Endothelial cell (in vitro differentiated cells): ENCODE data around the gene OSCP1. TPM values are rescaled to one million over a fixed set of nuclear protein-coding genes. Genes with fewer than 3 reads are reported as not detected.

ENCODE experiments used
- DNase-seq: peaks from one replicate; pipeline ENCODE4 v3.0.0; 2021; ENCODE audit warnings: low spot score
- H3K27ac Mint-ChIP-seq: one replicate; pipeline ENCODE4 v1.8.0; 2021; ENCODE audit warnings: mixed read lengths, inconsistent platforms; ENCODE audit not compliant: unreplicated experiment
- H3K27me3 Mint-ChIP-seq: one replicate; pipeline ENCODE4 v1.8.0; 2021; ENCODE audit warnings: mild to moderate bottlenecking, moderate library complexity, mixed read lengths, inconsistent platforms; ENCODE audit not compliant: unreplicated experiment
- H3K36me3 Mint-ChIP-seq: one replicate; pipeline ENCODE4 v1.8.0; 2021; ENCODE audit warnings: mild to moderate bottlenecking, low read depth, mixed read lengths, inconsistent platforms; ENCODE audit not compliant: unreplicated experiment
- H3K4me1 Mint-ChIP-seq: one replicate; pipeline ENCODE4 v1.8.0; 2021; ENCODE audit warnings: mild to moderate bottlenecking, mixed read lengths, inconsistent platforms; ENCODE audit not compliant: unreplicated experiment
- H3K4me3 Mint-ChIP-seq: one replicate; pipeline ENCODE4 v1.8.0; 2021; ENCODE audit warnings: mild to moderate bottlenecking, mixed read lengths, inconsistent platforms; ENCODE audit not compliant: unreplicated experiment
- H3K9me3 Mint-ChIP-seq: one replicate; pipeline ENCODE4 v1.8.0; 2021; ENCODE audit warnings: mixed read lengths, inconsistent platforms; ENCODE audit not compliant: unreplicated experiment
- total RNA-seq: library from RNA; stranded (reverse); fragmentation: NEBNext Ultra II Directional; extraction: Animal tissue kit (Norgen Biotek cat#: 25700); gene quantifications from one replicate; pipeline ENCODE4 v1.2.1, GENCODE V29; 2021; ENCODE audit not compliant: unreplicated experiment
- TF ChIP-seq, protein P1 (sequence below): fragments of 200-600 bp; sonication (generic); IDR thresholded peaks from one replicate; pipeline ENCODE4 v1.5.0; 2021; ENCODE audit warnings: antibody characterized with exemption; ENCODE audit not compliant: unreplicated experiment

Gene OSCP1
- total RNA-seq, 1 donor from 2014 or later, result 5.1 TPM

DNA sequence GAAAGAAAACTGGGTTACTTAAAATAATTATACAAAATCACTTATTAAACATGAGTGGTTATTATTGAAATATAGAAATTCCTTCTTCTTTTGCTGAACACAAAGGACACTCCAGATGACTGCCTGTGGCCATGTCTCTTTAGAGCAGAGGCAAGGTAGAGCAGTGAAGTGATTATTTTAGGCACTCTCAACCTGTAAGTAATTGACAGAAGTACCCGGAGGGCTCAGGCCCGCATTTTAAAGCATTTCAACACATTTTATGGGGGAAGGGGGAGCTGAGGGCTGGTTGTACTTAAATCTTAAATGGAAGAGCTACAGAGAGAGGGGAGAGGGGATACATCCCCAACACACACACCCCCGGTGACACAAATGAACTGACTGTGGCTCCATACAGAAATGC lies 10.2 kb downstream of the OSCP1 start:
- no peaks in the 10 kb centered on the region for H3K9me3 Mint-ChIP-seq
- H3K27ac Mint-ChIP-seq, result no peak overlapping the region
- no peaks in the 10 kb centered on the region for H3K27me3 Mint-ChIP-seq
- H3K4me3 Mint-ChIP-seq, result no peak overlapping the region
- DNase-seq, result no peak
- H3K4me1 Mint-ChIP-seq, result no peaks in the 10 kb centered on the region
- peaks cover 6% of the 10 kb centered on the region for H3K36me3 Mint-ChIP-seq
- TF ChIP-seq, protein P1, sequence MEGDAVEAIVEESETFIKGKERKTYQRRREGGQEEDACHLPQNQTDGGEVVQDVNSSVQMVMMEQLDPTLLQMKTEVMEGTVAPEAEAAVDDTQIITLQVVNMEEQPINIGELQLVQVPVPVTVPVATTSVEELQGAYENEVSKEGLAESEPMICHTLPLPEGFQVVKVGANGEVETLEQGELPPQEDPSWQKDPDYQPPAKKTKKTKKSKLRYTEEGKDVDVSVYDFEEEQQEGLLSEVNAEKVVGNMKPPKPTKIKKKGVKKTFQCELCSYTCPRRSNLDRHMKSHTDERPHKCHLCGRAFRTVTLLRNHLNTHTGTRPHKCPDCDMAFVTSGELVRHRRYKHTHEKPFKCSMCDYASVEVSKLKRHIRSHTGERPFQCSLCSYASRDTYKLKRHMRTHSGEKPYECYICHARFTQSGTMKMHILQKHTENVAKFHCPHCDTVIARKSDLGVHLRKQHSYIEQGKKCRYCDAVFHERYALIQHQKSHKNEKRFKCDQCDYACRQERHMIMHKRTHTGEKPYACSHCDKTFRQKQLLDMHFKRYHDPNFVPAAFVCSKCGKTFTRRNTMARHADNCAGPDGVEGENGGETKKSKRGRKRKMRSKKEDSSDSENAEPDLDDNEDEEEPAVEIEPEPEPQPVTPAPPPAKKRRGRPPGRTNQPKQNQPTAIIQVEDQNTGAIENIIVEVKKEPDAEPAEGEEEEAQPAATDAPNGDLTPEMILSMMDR, result no peak

DNA sequence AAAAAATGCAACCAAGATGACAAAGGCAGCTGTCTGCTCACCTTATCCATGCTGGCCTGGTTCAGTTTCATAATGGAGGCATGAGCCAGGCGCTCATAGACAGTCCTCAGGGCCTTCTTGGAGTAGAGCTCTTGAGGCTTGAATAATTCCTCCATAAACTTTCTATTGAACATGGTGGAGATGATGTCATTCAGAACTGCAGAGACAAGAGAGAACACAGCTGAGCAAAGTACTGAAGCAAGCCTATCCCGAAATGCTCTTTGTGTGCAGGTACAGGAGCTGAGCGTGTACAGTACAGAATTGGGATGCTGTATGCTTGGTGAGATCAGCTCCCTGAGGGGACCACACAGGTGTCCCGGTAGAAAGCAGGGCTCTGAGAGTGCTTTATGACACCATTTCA lies 11.5 kb downstream of the OSCP1 start:
- peaks cover 2% of the 10 kb centered on the region for H3K27me3 Mint-ChIP-seq
- H3K4me3 Mint-ChIP-seq, result no peak overlapping the region
- no peak overlapping the region for H3K27ac Mint-ChIP-seq
- peaks cover 9% of the 10 kb centered on the region for H3K36me3 Mint-ChIP-seq
- no peak for DNase-seq
- TF ChIP-seq, protein P1, result no peak
- no peaks in the 10 kb centered on the region for H3K9me3 Mint-ChIP-seq
- no peaks in the 10 kb centered on the region for H3K4me1 Mint-ChIP-seq

DNA sequence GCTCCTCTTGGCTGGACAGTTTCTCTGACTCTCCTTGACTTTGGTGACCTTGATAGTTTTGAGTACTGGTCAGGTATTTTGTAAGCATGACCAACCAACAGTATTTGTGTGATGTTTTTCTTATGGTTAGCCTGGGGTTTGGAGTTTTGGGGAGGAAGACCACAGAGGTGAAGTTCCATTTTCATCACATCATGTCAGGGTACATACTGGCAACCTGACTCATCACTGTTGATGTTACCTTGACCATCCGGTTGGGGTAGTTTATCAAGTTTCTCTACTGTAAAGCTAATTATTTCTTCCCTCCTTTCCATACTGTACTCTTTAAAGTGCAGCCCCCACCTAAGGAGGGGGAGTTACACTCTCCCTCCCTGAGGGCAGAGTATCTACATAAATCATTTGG lies 13.4 kb downstream of the OSCP1 start:
- H3K9me3 Mint-ChIP-seq, result no peaks in the 10 kb centered on the region
- peaks cover 3% of the 10 kb centered on the region for H3K27me3 Mint-ChIP-seq
- DNase-seq, result no peak
- TF ChIP-seq, protein P1, result no peak
- no peak overlapping the region for H3K27ac Mint-ChIP-seq
- H3K36me3 Mint-ChIP-seq, result peaks cover 12% of the 10 kb centered on the region
- no peak overlapping the region for H3K4me3 Mint-ChIP-seq
- peaks cover 9% of the 10 kb centered on the region for H3K4me1 Mint-ChIP-seq

DNA sequence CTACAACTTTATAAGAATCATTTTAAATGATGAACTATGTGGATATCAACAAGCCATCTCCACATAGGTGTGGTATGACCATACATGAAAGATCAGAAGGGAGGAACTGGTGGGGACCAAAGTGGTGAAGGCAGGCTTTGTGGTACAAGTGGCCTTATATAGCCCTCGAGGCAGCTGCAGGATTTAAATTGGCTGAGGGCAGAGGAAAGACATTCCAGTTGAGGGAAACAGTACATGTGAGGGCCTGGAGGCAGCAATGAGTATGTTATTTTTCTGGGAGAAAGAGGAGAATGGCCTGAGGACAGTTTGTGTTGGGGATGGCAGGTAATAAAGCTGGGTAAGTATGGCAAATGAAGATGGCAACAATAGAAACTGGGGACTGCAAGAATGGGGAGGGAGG lies 17.1 kb downstream of the OSCP1 start:
- peaks cover 9% of the 10 kb centered on the region for H3K27me3 Mint-ChIP-seq
- H3K27ac Mint-ChIP-seq, result no peak overlapping the region
- DNase-seq, result no peak
- H3K9me3 Mint-ChIP-seq, result no peaks in the 10 kb centered on the region
- H3K4me1 Mint-ChIP-seq, result peaks cover 9% of the 10 kb centered on the region
- H3K4me3 Mint-ChIP-seq, result no peak overlapping the region
- TF ChIP-seq, protein P1, result no peak
- H3K36me3 Mint-ChIP-seq, result peaks cover 27% of the 10 kb centered on the region

DNA sequence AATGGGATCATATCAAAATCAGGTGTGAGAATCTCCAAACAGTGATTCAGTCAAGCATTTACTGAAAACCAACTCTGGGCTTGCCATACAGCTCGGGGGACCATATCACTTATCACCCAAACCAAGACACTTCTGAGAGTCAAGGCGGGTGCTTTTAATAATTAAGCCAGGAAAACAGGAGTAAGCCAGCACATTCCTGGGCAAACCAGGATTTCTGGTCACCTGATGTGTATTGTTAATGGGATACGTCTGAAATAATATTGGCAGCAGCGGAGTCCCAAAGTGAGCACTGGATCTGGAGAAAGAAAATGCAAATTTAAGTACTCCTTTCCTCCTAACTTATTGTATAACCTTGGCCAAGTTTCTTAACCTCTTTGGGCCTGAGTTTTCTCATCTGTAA lies 17.6 kb downstream of the OSCP1 start:
- no peaks in the 10 kb centered on the region for H3K9me3 Mint-ChIP-seq
- TF ChIP-seq, protein P1, result no peak
- peaks cover 27% of the 10 kb centered on the region for H3K36me3 Mint-ChIP-seq
- H3K4me1 Mint-ChIP-seq, result peaks cover 9% of the 10 kb centered on the region
- no peak for DNase-seq
- peaks cover 9% of the 10 kb centered on the region for H3K27me3 Mint-ChIP-seq
- no peak overlapping the region for H3K27ac Mint-ChIP-seq
- H3K4me3 Mint-ChIP-seq, result no peak overlapping the region
